ENCODE measurements around the gene GABBR2. TPM values are rescaled to one million over a fixed set of nuclear protein-coding genes. Genes with fewer than 3 reads are reported as not detected.

GABBR2 gene
- total RNA-seq, 1 donor from 2014 or later, result not detected

- DNase-seq (ENCODE audit: low read depth) (no peak), FAIRE-seq (peak; percentile 43)
- TF ChIP-seq, protein P1, sequence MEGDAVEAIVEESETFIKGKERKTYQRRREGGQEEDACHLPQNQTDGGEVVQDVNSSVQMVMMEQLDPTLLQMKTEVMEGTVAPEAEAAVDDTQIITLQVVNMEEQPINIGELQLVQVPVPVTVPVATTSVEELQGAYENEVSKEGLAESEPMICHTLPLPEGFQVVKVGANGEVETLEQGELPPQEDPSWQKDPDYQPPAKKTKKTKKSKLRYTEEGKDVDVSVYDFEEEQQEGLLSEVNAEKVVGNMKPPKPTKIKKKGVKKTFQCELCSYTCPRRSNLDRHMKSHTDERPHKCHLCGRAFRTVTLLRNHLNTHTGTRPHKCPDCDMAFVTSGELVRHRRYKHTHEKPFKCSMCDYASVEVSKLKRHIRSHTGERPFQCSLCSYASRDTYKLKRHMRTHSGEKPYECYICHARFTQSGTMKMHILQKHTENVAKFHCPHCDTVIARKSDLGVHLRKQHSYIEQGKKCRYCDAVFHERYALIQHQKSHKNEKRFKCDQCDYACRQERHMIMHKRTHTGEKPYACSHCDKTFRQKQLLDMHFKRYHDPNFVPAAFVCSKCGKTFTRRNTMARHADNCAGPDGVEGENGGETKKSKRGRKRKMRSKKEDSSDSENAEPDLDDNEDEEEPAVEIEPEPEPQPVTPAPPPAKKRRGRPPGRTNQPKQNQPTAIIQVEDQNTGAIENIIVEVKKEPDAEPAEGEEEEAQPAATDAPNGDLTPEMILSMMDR (IDR thresholded peaks at IDR 0.05; ENCODE audit: insufficient read depth, low read length, severe bottlenecking), result no peak
- no peak overlapping the region for H3K4me3 ChIP-seq (ENCODE audit: low read depth, low read length)
- no peaks in the 10 kb centered on the region for H3K27me3 ChIP-seq (ENCODE audit: control insufficient read depth, insufficient read depth, low read length)
- H3K36me3 ChIP-seq (ENCODE audit: control insufficient read depth, insufficient read depth, low read length), result no peaks in the 10 kb centered on the region
These were observed 404.4 kb downstream of the GABBR2 start for GRCh38 chr9:98304381-98304780.

- H3K4me3 ChIP-seq (ENCODE audit: low read depth, low read length), result no peak overlapping the region
- no peaks in the 10 kb centered on the region for H3K27me3 ChIP-seq (ENCODE audit: control insufficient read depth, insufficient read depth, low read length)
- no peak for DNase-seq (ENCODE audit: low read depth)
- H3K36me3 ChIP-seq (ENCODE audit: control insufficient read depth, insufficient read depth, low read length), result no peaks in the 10 kb centered on the region
- no peak for FAIRE-seq
- TF ChIP-seq, protein P1 (IDR thresholded peaks at IDR 0.05; ENCODE audit: insufficient read depth, low read length, severe bottlenecking), result no peak
These were observed 405.1 kb downstream of the GABBR2 start for GRCh38 chr9:98303633-98304125.

- FAIRE-seq (no peak), DNase-seq (ENCODE audit: low read depth) (no peak)
- TF ChIP-seq, protein P1 (IDR thresholded peaks at IDR 0.05; ENCODE audit: insufficient read depth, low read length, severe bottlenecking), result no peak
- Histone ChIP-seq H3K36me3 (ENCODE audit: control insufficient read depth, insufficient read depth, low read length) (no peaks in the 10 kb centered on the region), H3K4me3 (ENCODE audit: low read depth, low read length) (no peak overlapping the region), H3K27me3 (ENCODE audit: control insufficient read depth, insufficient read depth, low read length) (no peaks in the 10 kb centered on the region)
These were observed 405.6 kb downstream of the GABBR2 start for GRCh38 chr9:98302938-98303632.

DNA sequence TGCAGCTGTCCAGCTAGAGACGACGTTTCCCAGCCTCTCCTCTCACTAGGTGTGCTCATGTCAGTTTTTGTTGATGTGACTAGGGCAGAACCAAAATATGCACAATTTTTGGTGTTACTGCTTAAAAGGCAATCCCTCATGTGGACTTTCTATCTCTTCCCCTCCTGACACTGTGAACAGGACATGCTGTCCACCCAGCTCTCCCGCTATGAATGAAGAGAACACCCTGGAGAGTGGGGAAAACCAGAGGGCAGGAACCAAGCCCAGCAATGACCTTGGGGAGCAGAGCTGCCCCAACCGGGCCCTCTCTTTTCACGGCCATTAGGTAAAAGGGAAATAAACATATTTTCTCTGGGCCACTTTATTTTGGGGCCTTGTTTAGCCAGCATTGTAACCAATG lies 406.6 kb downstream of the GABBR2 start:
- Histone ChIP-seq H3K4me3 (ENCODE audit: low read depth, low read length) (no peak overlapping the region), H3K27me3 (ENCODE audit: control insufficient read depth, insufficient read depth, low read length) (no peaks in the 10 kb centered on the region), H3K36me3 (ENCODE audit: control insufficient read depth, insufficient read depth, low read length) (no peaks in the 10 kb centered on the region)
- DNase-seq (ENCODE audit: low read depth) (no peak), FAIRE-seq (no peak)
- TF ChIP-seq, protein P1 (IDR thresholded peaks at IDR 0.05; ENCODE audit: insufficient read depth, low read length, severe bottlenecking), result no peak

GRCh38 chr9:98300611-98301010 lies 408.1 kb downstream of the GABBR2 start:
- Histone ChIP-seq H3K36me3 (ENCODE audit: control insufficient read depth, insufficient read depth, low read length) (no peaks in the 10 kb centered on the region), H3K27me3 (ENCODE audit: control insufficient read depth, insufficient read depth, low read length) (no peaks in the 10 kb centered on the region), H3K4me3 (ENCODE audit: low read depth, low read length) (no peak overlapping the region)
- no peak for FAIRE-seq
- TF ChIP-seq, protein P1 (IDR thresholded peaks at IDR 0.05; ENCODE audit: insufficient read depth, low read length, severe bottlenecking), result no peak
- no peak for DNase-seq (ENCODE audit: low read depth)

- no peak for FAIRE-seq
- H3K36me3 ChIP-seq (ENCODE audit: control insufficient read depth, insufficient read depth, low read length), result no peaks in the 10 kb centered on the region
- DNase-seq (ENCODE audit: low read depth), result no peak
- H3K27me3 ChIP-seq (ENCODE audit: control insufficient read depth, insufficient read depth, low read length), result no peaks in the 10 kb centered on the region
- TF ChIP-seq, protein P1 (IDR thresholded peaks at IDR 0.05; ENCODE audit: insufficient read depth, low read length, severe bottlenecking), result no peak
- H3K4me3 ChIP-seq (ENCODE audit: low read depth, low read length), result no peak overlapping the region
These were observed 410.3 kb downstream of the GABBR2 start for GRCh38 chr9:98298476-98298875.

Measured in bronchial epithelial cell (primary cell).